LNCAP (cell line): Measurements from ENCODE around the gene STUM.

Experiments
- CTCF ChIP-seq: fragments of 450-650 bp; IDR thresholded peaks from 2 replicates; pipeline ENCODE4 v1.5.1; 2017; ENCODE audit warnings: mild to moderate bottlenecking

Gene STUM

GRCh38 chr1:226625832-226626576, 77.4 kb downstream of the STUM start:
- no peak for TF ChIP-seq CTCF

DNA sequence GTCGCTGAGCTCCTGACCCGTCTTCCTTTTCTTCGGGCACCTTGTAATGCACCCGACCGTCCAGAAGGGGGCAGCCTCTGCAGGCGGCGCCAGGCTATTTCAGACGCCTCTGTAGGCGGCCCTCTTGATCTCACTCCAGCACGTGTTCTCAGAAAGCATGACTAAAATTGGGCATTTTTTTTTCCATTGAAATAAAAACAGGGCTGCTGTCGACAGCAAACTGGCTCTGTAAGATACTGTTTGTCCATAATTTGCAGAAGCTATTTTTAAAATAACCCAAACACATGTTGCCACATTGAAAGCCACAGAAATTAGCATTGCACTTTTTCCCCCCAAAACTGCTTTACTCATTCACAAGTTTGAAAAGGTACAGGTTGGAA, 78.0 kb downstream of the STUM start:
- peak; percentile 100 for TF ChIP-seq CTCF

- no peak for TF ChIP-seq CTCF
Measured at GRCh38 chr1:226627050-226627755, 78.6 kb downstream of the STUM start.

GRCh38 chr1:226627924-226628611, 79.5 kb downstream of the STUM start:
- TF ChIP-seq CTCF, result no peak

DNA sequence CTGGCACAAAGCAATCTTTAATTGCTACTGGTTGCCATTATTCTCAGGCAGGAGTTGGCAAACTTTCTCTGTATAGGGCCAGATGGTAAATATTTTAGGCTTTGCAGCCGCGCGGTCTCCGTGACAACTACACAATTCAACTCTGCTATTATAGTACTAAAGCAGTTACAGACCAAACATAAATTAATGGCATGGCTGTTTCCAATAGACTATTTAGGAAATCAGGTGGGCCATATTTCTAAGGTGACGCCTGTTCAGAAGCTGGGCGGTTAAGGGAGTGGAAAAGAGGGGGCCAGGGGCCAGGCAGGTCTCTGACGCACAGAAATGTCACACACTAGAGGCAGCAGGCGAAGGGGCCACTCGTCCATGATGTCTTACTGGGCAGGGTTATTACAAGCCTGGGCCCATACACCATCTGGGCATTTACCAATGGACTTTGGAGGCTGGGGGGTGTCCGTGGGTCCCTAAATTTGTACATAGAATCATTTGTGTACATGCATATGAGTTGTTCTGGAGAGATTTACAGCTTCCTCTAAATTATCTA, 80.1 kb downstream of the STUM start:
- TF ChIP-seq CTCF, result no peak

GRCh38 chr1:226629210-226629895, 80.8 kb downstream of the STUM start:
- no peak for TF ChIP-seq CTCF

GRCh38 chr1:226629896-226630550, 81.5 kb downstream of the STUM start:
- no peak for TF ChIP-seq CTCF
